Measurements from ENCODE around the gene OPN4. TPM values are rescaled to one million over a fixed set of nuclear protein-coding genes. Genes with fewer than 3 reads are reported as not detected.
A peak's percentile ranks its signal among the peaks of the same experiment; 100 is the strongest.

Gene OPN4
- total RNA-seq, 2 donors from 2014 or later = not detected

DNA sequence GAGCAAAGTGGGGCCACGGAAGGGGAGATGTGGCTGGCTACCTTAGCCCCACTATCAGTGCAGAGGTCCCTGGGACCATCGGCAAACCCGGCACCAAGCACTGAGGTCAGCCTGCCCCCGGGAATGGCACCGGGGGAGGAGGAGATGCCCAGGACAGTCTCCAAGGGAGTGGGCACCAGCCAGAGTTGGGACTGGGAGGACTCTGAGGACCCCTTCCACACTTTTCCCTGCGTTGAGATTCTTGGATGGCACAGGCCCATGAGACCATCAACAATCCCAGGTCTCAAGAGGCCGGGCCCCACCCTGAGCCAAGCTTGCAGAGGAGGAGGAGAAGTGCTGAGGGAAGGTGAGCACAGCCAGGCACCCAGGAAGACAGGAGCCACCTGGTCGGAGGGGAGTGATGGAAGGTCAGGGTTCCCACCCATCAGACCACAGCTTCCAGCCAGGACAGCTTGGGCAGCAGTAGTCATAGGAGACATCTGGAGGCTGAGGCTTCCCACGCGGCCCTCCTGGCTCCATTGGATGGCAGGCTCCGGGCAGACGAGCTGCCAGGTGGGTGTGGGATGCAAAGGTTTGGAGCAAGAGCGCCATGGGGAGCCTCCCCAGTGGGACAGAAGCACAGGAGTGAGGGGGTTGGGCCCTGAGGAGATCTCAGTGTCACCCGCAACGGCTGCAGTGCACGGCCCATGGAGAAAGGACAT, 2.6 kb upstream of the OPN4 start:
- Mint-ChIP-seq H3K36me3 (no peaks in the 10 kb centered on the region), H3K27ac (no peak overlapping the region), H3K4me1 (ENCODE audit: low read depth in 2 of 2) (no peaks in the 10 kb centered on the region), H3K9me3 (no peaks in the 10 kb centered on the region), H3K27me3 (no peaks in the 10 kb centered on the region), H3K4me3 (no peak overlapping the region)
- DNase-seq (ENCODE audit: low spot score) = peak; percentile 40
- no peak for ATAC-seq

DNA sequence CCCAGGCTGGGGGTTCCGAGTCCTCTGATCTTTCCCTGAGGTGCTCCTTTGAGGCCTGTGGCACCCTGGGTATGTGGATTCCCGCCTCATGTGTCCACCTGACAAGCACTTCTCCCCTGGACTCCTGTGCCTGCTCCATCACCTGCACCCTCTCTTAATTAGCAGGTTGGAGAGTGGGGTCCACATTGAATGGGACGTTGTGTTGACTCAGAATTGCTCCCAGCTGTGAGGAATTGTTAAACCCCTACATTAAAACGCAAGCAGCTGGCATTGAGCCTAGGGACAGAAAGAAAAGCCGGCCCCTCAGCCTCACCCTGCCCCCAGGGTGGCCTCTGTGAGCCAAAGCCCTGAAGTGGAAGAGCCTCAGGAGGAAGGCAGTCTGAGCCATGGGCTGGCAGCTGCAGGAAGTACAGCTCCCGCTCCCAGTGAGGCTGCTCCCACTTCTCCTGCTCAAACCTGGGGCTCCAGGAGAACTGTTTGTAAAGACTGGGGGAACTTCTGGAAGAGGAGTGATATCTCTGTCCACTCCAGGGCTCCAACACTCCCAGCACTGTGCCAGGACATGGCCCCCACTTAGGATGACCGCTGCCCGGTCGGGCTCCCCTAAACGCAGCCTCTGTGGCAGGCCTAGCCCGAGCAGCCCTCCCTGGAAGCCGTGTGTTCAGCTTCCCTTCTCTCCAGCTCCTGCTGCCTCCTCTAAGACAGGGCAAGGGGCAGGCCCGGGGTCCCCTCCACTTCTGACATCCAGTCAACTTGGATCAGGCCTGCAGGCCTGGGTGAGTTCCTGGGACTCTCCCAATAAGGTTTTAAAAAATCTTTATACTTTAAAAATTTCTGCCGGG, 1.8 kb upstream of the OPN4 start:
- no peaks in the 10 kb centered on the region for H3K27me3 Mint-ChIP-seq
- DNase-seq (ENCODE audit: low spot score) (peak; percentile 44), ATAC-seq (no peak)
- no peak overlapping the region for H3K27ac Mint-ChIP-seq
- H3K9me3 Mint-ChIP-seq = no peaks in the 10 kb centered on the region
- no peaks in the 10 kb centered on the region for H3K4me1 Mint-ChIP-seq (ENCODE audit: low read depth in 2 of 2)
- H3K4me3 Mint-ChIP-seq = no peak overlapping the region
- no peaks in the 10 kb centered on the region for H3K36me3 Mint-ChIP-seq

DNA sequence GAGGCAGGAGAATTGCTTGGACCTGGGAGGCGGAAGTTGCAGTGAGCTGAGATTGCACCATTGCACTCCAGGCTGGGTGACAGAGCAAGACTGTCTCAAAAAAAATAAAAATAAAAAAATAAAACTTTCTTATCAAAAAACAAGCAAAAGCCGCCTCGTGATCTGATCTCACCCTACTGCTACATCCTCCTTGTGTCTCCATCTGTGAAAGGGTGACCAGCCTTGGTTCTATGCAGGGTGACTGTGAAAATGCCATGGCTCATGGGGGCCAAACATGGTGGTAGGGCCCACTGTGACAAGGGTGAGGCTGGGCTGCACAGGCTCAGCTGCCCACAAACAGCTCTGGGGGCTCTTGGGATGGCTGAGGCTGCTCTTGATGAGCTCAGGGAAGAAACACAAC, 968 bp upstream of the OPN4 start:
- no peaks in the 10 kb centered on the region for H3K4me1 Mint-ChIP-seq (ENCODE audit: low read depth in 2 of 2)
- H3K9me3 Mint-ChIP-seq = no peaks in the 10 kb centered on the region
- no peaks in the 10 kb centered on the region for H3K36me3 Mint-ChIP-seq
- no peak for DNase-seq (ENCODE audit: low spot score)
- no peak for ATAC-seq
- no peak overlapping the region for H3K4me3 Mint-ChIP-seq
- H3K27me3 Mint-ChIP-seq = no peaks in the 10 kb centered on the region
- H3K27ac Mint-ChIP-seq = no peak overlapping the region

DNA sequence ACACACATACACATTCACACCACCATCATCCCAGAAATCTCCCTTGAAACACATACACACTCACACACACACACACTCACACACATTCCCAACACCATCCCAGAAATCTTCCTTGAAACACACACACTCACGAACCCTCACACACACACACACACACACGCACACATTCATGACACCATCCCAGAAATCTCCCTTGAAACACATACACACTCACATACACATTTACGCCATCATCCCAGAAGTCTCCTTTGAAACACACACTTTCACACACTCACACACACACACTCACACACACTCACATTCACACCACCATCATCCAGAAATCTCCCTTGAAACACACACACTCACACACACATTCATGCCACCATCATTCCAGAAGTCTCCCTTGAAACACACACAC, 360 bp upstream of the OPN4 start:
- Mint-ChIP-seq H3K27ac (no peak overlapping the region), H3K36me3 (no peaks in the 10 kb centered on the region), H3K9me3 (no peaks in the 10 kb centered on the region), H3K4me3 (no peak overlapping the region), H3K27me3 (no peaks in the 10 kb centered on the region), H3K4me1 (ENCODE audit: low read depth in 2 of 2) (no peaks in the 10 kb centered on the region)
- DNase-seq (ENCODE audit: low spot score) = no peak
- ATAC-seq = no peak

DNA sequence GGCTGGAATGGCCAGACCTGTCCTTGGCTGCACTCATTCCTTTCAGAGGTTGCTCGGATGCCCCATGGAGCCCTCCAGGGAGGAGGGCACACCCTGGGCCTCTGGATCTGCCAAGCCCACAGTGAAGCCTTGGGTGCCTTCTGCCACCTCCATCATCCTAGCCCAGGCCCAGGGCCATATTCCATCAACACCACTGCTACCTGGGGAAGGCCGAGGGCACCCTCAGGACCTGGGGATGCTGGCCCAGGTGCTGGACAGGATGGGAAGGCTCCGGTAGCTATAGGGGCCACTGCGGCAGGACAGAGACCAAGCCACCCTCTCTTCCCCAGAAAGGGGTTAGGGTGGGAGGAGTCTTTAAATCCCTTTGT, 810 bp downstream of the OPN4 start:
- H3K27me3 Mint-ChIP-seq = no peaks in the 10 kb centered on the region
- no peaks in the 10 kb centered on the region for H3K4me1 Mint-ChIP-seq (ENCODE audit: low read depth in 2 of 2)
- no peak overlapping the region for H3K27ac Mint-ChIP-seq
- DNase-seq (ENCODE audit: low spot score) (peak; percentile 49), ATAC-seq (no peak)
- no peaks in the 10 kb centered on the region for H3K36me3 Mint-ChIP-seq
- H3K4me3 Mint-ChIP-seq = no peak overlapping the region
- no peaks in the 10 kb centered on the region for H3K9me3 Mint-ChIP-seq

DNA sequence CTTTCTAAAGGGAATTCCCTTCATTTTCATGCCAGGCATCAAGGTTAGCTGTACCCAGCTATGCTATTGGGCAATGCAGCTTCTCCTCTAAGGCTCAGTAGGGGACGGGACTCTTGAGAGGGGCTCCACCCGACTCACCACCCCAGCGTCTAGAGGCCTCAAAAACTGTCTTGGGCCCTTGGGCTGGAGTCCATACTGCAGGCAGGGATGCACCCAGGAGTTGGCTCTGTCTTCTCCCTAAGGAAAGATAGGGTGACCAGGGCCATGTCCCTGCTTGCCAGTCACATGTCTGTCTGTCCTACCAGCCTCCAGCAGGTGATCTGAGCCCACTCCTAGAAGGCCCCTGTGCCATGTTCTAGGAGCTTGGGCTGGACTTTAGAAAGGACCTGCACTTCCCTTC, 1.2 kb downstream of the OPN4 start:
- no peaks in the 10 kb centered on the region for H3K36me3 Mint-ChIP-seq
- no peaks in the 10 kb centered on the region for H3K9me3 Mint-ChIP-seq
- no peaks in the 10 kb centered on the region for H3K4me1 Mint-ChIP-seq (ENCODE audit: low read depth in 2 of 2)
- no peak overlapping the region for H3K27ac Mint-ChIP-seq
- DNase-seq (ENCODE audit: low spot score) = no peak
- no peak overlapping the region for H3K4me3 Mint-ChIP-seq
- H3K27me3 Mint-ChIP-seq = no peaks in the 10 kb centered on the region
- ATAC-seq = no peak

DNA sequence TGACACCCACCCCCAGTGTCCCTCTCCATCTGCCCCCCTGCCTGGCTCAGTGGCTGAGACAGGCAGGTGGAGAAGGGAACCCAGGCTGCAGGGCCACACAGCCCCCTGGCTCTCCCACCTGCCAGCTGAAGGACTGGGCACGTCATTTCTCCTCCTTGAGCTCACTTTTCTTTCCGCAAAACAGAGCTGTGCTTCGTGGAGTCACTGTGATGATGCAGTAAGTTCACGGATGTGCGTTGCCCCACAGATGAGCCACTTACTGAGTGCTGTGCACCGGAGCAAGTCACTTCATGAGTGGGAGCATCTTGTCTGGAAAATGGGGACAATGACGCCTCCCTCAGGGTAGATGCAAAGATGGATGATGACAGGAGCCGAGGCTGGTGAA, 2.7 kb downstream of the OPN4 start:
- DNase-seq (ENCODE audit: low spot score) (no peak), ATAC-seq (no peak)
- H3K27ac Mint-ChIP-seq = no peak overlapping the region
- no peaks in the 10 kb centered on the region for H3K36me3 Mint-ChIP-seq
- no peak overlapping the region for H3K4me3 Mint-ChIP-seq
- no peaks in the 10 kb centered on the region for H3K4me1 Mint-ChIP-seq (ENCODE audit: low read depth in 2 of 2)
- no peaks in the 10 kb centered on the region for H3K27me3 Mint-ChIP-seq
- no peaks in the 10 kb centered on the region for H3K9me3 Mint-ChIP-seq

DNA sequence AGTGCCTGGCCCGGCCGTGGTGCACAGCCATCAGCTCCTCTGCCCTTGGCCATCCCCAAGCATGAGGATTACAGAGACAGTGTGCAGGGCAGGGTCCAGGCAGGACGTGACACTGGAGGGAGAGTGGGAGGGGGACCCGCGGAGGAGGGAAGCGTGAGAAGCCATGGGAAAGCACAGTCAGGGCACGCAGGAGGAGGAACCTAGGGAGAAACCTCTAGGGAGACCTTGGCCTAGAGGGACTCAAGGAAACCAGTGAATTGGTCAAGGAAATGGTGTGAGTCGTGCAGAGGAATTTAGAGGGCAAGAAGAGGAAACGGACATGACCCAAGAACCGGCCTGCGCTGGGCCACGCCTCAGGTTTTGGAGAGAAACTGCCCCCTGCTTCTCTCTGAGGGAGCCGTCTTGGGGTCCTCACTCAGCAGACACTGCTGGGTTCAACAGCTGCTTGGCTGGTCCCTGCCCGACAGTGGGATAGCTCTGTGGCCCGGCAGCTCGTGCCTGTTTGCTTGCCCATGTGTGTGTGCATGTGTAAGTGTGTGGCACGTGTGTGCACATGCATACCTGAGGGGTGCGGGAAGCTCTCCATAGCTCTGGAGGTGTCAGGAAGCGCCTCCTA, 3.2 kb downstream of the OPN4 start:
- ATAC-seq (no peak), DNase-seq (ENCODE audit: low spot score) (no peak)
- no peaks in the 10 kb centered on the region for H3K4me1 Mint-ChIP-seq (ENCODE audit: low read depth in 2 of 2)
- H3K4me3 Mint-ChIP-seq = no peak overlapping the region
- no peaks in the 10 kb centered on the region for H3K9me3 Mint-ChIP-seq
- H3K36me3 Mint-ChIP-seq = no peaks in the 10 kb centered on the region
- H3K27me3 Mint-ChIP-seq = no peaks in the 10 kb centered on the region
- no peak overlapping the region for H3K27ac Mint-ChIP-seq

DNA sequence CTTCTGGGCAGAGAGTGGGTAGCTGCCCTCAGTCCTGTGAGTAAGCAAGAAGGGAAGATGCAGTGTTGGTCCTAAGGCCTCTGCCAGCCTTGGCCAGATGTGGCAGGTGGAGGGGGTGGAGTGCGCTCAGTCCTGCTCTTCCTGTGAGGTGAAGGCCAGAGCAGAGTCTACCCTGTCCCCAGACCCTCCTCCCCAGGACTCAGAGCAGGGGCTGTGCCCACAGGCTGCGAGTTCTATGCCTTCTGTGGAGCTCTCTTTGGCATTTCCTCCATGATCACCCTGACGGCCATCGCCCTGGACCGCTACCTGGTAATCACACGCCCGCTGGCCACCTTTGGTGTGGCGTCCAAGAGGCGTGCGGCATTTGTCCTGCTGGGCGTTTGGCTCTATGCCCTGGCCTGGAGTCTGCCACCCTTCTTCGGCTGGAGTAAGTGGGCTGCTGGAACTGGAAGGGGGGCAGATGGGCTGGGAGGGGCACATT, 4.0 kb downstream of the OPN4 start:
- Mint-ChIP-seq H3K9me3 (no peaks in the 10 kb centered on the region), H3K27ac (no peak overlapping the region), H3K4me1 (ENCODE audit: low read depth in 2 of 2) (no peaks in the 10 kb centered on the region), H3K36me3 (no peaks in the 10 kb centered on the region), H3K4me3 (no peak overlapping the region), H3K27me3 (no peaks in the 10 kb centered on the region)
- DNase-seq (ENCODE audit: low spot score) = peak; percentile 57
- ATAC-seq = no peak

DNA sequence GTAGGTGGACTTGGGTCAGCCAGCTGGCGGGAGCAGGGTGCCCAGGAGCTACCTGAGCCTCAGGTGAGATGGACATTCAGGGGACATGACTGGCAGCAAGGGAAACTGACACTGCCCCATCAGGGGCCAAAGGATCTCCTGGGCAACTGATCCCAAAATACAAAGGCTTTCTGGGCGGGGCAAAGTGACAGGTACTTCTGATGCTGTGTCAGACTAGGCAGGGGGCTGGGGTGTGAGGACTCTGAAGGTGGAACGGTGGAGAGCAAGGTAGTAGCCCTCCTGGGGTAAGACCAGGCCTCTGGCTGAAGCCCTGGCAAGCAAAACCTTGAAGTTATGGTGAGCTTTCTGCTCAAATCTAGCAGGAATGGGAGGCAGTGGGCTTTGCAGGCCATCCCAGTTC, 4.4 kb downstream of the OPN4 start:
- H3K9me3 Mint-ChIP-seq = no peaks in the 10 kb centered on the region
- H3K36me3 Mint-ChIP-seq = no peaks in the 10 kb centered on the region
- ATAC-seq (no peak), DNase-seq (ENCODE audit: low spot score) (no peak)
- no peak overlapping the region for H3K27ac Mint-ChIP-seq
- H3K4me1 Mint-ChIP-seq (ENCODE audit: low read depth in 2 of 2) = no peaks in the 10 kb centered on the region
- H3K27me3 Mint-ChIP-seq = no peaks in the 10 kb centered on the region
- H3K4me3 Mint-ChIP-seq = no peak overlapping the region

DNA sequence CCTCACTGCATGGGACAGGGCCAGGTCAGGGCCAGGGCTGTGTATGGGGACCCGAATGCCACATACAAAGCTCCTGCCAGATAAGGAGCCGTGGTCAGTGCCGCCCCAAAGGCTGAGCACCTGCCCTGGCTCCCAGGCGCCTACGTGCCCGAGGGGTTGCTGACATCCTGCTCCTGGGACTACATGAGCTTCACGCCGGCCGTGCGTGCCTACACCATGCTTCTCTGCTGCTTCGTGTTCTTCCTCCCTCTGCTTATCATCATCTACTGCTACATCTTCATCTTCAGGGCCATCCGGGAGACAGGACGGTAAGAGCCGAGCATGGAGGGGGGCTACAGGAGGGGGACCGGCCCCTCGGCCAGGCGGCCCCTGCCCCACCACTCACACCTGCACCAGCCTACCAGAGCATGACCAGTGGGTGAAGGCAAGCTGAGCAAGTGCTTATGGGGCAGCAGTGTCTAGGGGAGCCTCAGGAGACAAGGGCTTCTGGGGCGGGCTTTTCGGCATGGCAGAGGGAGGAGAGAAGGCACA, 4.9 kb downstream of the OPN4 start:
- no peaks in the 10 kb centered on the region for H3K36me3 Mint-ChIP-seq
- ATAC-seq = no peak

DNA sequence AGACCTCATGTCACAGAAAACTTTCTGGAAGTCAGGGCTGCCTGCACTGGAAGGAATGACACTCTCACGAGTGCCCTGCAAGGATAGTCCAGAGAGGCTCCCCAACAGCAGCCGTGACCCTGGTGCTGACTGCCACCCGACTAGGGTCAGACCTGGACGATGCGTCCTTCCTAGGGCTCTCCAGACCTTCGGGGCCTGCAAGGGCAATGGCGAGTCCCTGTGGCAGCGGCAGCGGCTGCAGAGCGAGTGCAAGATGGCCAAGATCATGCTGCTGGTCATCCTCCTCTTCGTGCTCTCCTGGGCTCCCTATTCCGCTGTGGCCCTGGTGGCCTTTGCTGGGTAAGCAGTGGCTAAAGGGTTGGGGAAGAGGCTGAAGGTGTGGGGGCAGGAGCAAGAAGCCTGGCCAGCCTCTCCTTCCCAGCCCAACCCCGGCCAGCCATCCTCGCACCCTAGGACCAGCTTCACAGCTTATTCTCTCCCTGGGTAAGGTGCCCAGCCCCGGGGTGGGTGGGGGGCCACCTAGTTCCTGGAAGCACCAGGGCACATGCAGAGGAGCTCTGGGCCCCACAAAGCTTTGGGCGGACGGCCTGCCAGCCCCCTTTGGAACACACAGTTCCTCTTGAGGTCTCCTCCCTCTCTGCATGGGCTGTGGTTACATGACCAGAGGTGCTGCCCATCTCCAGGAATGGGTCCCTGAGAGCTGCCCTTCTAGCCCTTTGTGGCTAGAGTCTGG, 5.5 kb downstream of the OPN4 start:
- Mint-ChIP-seq H3K27ac (no peak overlapping the region), H3K27me3 (no peaks in the 10 kb centered on the region), H3K4me3 (no peak overlapping the region), H3K4me1 (ENCODE audit: low read depth in 2 of 2) (no peaks in the 10 kb centered on the region), H3K9me3 (no peaks in the 10 kb centered on the region), H3K36me3 (no peaks in the 10 kb centered on the region)
- ATAC-seq (no peak), DNase-seq (ENCODE audit: low spot score) (no peak)

More for the DNA sequence above, 4.9 kb downstream of the OPN4 start:
- no peak for DNase-seq (ENCODE audit: low spot score)
- H3K4me3 Mint-ChIP-seq = no peak overlapping the region
- no peaks in the 10 kb centered on the region for H3K27me3 Mint-ChIP-seq
- no peaks in the 10 kb centered on the region for H3K4me1 Mint-ChIP-seq (ENCODE audit: low read depth in 2 of 2)
- no peaks in the 10 kb centered on the region for H3K9me3 Mint-ChIP-seq
- H3K27ac Mint-ChIP-seq = no peak overlapping the region

DNA sequence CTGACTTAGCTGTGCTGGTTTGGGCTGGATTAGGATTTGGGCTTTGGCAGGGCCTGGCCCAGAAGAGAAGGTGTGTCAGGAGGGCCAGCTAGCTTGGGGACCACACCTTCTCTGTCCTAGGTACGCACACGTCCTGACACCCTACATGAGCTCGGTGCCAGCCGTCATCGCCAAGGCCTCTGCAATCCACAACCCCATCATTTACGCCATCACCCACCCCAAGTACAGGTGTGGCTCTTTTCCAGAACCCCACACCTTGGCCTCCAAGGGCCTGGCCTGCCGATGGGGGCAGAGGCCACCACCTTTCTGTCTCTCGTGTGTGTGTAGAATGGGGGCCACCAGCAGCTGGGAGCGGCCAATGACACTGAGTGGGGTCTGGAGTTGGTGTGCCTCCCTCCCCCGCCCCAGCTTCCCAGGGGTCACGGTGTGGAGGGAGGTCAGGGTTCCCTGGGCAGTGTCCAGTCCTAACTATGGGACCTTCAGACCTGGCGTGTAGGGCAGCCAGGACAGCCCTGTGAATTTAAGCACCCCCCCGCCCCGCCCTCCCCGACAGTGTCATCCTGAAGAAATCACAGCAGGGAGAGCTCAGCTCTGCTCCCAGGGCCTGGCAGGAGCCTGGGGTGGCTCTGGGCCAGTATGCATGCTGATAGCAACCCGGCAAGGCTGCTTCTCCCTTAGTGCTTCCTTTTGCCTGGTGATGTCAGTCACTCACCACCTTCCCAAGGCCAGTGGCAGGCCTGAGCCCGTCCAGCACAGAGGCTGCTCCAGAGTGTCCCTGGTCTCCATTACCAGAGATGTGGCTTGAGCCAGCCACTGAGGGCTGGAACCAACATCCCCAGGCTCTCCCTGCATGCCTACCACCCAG, 7.0 kb downstream of the OPN4 start:
- Mint-ChIP-seq H3K27me3 (no peaks in the 10 kb centered on the region), H3K36me3 (no peaks in the 10 kb centered on the region), H3K9me3 (no peaks in the 10 kb centered on the region), H3K4me1 (ENCODE audit: low read depth in 2 of 2) (no peaks in the 10 kb centered on the region), H3K27ac (no peak overlapping the region), H3K4me3 (no peak overlapping the region)
- ATAC-seq (no peak), DNase-seq (ENCODE audit: low spot score) (no peak)
